NOMO-1 (cell line): Measurements from ENCODE around the gene ISLR.

Source experiments
- DNase-seq, 2 experiments: peaks; one replicate each; lab custom pipeline; 2025; ENCODE audit not compliant: unreplicated experiment in 2 of 2; lab: John Stamatoyannopoulos, UW

ISLR gene

DNA sequence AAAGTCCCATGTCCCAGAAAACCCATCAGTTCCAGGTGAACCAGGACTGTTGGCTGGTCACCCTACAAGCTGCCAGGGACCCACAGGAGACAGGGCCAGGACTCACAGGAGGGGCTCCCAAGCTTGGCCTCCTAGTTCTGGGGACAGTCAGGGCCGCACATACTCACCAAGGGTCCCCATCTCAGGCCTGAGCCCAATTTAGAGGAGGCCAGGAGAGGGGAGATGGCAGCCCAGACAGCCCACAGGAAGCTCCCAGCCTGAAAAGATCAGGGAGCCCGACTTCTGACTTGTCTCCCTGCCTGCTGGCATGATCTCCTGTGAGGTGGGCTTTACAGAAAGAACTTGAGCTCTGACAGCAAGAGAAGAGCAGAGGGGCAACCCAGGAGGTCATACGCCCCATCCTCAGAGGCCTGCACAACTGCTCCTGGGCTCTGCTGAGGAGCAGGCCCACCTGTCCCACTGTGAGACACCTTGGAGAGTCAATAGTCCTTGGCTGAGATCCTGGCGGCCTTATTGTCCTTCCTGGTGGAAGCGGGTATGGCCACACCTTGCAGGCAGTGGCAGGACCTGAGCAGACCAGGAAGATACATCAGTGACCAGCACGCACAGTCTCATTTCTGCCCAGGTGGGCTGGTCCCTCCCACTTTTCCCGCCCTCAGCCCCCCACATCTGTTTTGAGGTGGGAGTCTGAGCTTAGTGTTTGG lies 2.5 kb upstream of the ISLR start:
- no peak for DNase-seq

DNA sequence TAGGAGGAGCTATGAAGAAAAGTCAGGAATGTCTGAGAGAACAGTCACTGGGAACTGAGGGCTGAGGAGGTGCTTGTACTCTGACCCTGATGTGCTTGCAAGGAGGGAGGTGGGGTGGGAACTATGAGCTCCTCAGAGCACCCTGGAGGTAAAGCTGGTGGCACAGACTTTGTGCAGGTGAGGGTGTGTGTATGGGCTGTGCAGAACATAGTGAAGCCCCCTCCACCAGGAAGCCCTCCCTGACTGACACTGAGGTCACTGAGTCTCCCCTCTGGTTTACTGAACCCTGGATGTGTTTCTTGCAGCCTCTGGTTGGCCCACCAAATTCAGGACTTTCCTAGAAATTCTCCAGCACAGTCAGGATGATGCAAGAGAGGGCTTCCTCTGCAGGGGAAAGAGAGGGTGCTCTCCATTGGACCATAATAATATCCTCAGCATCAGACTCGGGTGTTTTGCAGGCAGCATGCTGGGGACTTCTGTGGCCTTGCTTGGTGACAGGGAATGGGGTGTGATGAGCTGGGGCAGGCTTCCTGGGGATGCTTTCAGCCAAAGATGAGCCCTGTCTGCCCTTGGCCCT lies 1.5 kb upstream of the ISLR start:
- DNase-seq, result no peak

DNA sequence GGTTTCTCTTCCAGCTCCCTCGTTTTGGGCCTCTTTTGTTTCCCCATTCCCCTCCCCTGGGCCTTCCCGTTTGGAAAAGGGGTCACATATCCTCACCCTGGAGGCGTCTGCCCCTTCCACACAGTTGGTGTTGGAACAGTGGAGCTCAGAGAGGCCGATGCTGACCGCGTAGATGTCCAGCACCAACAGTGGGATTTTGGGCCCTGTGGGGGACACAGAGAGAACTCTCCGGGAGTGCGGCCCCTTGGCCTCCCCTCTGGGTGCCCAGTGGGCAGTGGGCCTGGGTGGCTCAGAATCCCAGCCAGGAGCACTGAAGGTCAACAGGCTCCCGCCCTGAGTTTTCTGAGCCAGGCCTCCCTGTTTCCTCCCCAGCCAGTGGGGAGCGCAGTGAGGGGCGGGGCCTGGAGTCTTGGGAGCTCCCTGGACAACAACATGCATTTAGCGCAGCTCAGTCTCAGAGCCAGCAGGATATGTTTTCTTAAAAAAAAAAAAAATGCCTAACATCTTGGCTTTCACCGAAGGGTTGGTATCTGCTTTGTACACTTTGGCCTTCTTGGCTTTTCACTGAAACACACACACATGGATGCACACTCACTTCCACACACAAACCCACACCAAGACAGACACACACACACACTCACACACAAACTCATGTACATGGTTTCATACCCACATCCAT lies 670 bp upstream of the ISLR start:
- no peak for DNase-seq

DNA sequence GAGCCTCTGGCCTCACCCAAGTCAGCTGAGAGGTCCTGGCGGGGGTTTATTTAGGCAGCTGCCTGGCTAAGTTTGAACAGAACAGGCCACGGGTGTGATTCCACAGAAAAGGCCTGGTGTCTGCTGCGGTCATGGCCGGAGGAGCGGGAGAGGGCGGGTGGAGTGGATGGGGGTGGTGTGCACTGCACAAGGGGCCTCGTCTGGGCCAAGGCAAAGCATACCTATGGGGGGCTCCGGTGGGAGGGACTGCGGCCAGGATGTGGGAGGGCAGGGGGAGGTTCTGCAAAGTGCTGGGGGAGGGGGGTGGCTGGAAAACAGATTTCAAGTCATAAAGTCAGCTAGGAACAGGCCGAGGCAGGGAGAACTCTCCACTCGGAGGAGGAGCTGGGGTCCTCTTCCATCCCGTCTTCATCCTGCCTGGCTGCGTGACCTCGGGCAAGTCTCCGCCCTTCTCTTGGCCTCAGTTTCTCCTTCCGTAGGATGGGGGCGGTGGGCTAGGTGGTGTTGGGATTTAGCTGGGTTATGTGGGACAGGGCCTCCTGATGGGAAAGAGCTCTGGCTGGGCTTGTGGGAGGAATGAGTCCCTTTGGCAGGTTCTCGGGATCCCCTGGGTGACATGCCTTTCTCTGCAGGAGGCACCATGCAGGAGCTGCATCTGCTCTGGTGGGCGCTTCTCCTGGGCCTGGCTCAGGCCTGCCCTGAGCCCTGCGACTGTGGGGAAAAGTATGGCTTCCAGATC lies 878 bp downstream of the ISLR start:
- DNase-seq, result no peak

GRCh38 chr15:74174958-74175253 lies 1.4 kb downstream of the ISLR start:
- DNase-seq, result no peak

DNA sequence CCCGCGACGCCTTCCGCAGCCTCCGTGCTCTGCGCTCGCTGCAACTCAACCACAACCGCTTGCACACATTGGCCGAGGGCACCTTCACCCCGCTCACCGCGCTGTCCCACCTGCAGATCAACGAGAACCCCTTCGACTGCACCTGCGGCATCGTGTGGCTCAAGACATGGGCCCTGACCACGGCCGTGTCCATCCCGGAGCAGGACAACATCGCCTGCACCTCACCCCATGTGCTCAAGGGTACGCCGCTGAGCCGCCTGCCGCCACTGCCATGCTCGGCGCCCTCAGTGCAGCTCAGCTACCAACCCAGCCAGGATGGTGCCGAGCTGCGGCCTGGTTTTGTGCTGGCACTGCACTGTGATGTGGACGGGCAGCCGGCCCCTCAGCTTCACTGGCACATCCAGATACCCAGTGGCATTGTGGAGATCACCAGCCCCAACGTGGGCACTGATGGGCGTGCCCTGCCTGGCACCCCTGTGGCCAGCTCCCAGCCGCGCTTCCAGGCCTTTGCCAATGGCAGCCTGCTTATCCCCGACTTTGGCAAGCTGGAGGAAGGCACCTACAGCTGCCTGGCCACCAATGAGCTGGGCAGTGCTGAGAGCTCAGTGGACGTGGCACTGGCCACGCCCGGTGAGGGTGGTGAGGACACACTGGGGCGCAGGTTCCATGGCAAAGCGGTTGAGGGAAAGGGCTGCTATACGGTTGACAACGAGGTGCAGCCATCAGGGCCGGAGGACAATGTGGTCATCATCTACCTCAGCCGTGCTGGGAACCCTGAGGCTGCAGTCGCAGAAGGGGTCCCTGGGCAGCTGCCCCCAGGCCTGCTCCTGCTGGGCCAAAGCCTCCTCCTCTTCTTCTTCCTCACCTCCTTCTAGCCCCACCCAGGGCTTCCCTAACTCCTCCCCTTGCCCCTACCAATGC lies 2.0 kb downstream of the ISLR start:
- no peak for DNase-seq

DNA sequence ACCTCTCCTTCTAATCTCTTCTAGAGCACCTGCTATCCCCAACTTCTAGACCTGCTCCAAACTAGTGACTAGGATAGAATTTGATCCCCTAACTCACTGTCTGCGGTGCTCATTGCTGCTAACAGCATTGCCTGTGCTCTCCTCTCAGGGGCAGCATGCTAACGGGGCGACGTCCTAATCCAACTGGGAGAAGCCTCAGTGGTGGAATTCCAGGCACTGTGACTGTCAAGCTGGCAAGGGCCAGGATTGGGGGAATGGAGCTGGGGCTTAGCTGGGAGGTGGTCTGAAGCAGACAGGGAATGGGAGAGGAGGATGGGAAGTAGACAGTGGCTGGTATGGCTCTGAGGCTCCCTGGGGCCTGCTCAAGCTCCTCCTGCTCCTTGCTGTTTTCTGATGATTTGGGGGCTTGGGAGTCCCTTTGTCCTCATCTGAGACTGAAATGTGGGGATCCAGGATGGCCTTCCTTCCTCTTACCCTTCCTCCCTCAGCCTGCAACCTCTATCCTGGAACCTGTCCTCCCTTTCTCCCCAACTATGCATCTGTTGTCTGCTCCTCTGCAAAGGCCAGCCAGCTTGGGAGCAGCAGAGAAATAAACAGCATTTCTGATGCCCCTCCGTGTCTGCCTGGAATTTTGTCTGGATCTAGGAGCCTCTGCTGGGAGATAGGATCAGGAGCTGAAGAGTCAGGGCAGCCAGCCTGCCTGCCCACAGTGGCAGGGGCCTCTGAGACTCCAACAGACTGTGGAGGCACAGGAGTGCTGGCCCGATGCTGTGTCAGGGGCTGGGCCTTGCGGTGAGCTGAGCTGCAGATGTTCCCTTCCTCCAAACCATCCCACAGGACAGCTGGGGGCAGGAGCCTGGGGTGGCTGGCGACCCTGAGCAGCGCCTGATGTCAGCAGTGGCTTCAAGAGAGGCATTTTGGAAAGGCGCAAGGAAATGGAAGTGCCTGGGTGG lies 3.0 kb downstream of the ISLR start:
- DNase-seq, result no peak

DNA sequence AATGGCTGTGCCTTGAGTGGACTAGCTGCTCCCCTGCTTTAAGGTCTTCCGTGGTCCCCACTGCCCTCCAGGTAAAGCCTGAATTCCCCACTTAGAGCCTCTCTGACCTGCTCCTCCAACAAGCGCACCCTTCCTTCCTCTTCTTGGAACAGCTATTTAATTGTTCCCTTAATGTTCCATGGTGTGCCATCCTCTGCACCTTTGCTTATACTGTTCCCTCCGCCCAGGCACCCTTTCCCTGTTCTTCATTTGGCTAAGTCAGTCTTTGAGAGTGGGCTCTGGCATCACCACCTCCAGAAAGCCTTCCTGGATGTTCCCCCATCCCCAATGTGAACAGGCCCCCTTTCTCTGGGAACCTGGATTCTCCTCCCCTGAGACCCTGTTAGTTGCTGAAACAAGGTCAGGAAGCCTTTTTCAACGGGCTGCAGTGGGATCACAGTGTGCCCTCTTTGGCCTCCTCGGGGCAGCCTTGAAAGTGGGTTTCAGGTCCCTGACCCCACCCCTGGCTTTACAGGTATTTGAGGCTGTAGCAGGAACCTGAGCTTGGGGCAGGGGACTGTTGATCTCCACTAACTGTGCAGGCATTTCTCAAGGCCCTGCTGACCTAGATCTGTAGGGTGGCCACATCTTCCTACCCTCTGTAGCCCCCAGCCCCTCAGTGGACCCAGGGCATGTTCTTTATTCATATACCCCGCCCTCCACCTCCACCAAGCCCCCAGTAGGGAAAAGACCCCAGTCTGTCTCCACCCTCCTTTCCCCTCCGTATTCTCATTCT lies 5.0 kb downstream of the ISLR start:
- no peak for DNase-seq

DNA sequence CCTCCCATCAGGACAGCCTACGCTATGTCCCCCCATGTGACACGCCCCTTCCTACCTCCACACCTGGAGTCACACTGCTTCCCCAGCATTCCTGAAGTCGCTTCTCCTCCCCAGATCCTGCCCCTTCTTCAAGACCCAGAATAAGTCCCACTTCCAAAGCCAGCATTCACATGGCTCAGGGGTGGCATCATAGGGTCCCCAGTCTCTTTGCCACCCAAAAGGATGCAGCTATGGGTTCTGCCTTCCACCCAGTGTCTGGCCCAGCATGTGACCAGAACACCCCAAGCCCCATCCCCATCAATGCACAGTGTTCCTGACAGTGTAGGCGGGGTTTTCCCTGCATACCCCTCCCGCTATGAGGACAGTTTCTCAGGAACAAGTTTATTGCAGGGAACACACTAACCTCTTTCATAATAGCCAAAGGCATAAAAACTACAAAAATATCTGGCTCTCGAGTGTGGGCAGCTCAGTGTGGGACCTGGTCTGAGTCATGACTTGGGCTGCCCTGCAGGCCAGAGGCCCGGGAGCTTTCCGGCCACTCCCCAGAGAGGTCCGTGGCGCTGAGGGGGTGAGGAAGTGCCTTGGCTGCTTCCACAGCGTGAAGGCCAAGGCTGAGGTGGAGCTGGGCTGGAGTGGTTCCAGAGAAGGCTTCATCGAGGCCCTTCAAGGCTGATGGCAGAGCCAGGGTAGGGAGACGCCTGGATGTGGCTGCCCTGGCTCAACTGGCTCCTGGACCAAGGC lies 5.8 kb downstream of the ISLR start:
- no peak for DNase-seq

- no peak for DNase-seq
Measured at GRCh38 chr15:74179983-74180880, 6.7 kb downstream of the ISLR start.

GRCh38 chr15:74180881-74181602 lies 7.5 kb downstream of the ISLR start:
- DNase-seq, result no peak

DNA sequence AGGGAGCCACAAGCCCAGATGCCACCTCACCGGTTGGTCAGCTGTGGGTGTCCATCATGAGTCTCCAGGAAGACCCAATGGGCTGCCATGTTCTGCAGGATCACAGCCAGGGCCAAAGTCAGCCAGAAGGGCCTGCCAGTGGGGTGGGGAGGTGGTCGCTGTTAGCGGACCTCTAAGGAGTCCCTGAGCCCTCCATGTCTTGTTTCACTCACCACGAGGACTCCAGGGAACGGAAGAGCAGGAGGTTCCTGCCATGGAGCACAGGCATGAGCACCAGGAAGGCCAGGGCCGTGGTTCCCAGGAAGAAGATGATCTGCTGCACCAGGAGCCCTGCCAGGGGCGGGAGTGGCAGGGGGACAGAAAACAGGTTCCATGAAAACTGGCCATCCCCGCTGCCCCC lies 8.6 kb downstream of the ISLR start:
- DNase-seq, result no peak

- DNase-seq, result no peak
Measured at GRCh38 chr15:74184582-74185091, 11.1 kb downstream of the ISLR start.

GRCh38 chr15:74185710-74186348 lies 12.3 kb downstream of the ISLR start:
- no peak for DNase-seq

GRCh38 chr15:74188216-74188615 lies 14.7 kb downstream of the ISLR start:
- DNase-seq, result no peak

GRCh38 chr15:74191798-74192197 lies 18.3 kb downstream of the ISLR start:
- no peak for DNase-seq
